ENCODE measurements around the gene CRELD1. TPM values are rescaled to one million over a fixed set of nuclear protein-coding genes. Genes with fewer than 3 reads are reported as not detected.
A peak's percentile ranks its signal among the peaks of the same experiment; 100 is the strongest.

CRELD1 gene
- total RNA-seq, 1 donor from 2014 or later = 26.5 TPM

DNA sequence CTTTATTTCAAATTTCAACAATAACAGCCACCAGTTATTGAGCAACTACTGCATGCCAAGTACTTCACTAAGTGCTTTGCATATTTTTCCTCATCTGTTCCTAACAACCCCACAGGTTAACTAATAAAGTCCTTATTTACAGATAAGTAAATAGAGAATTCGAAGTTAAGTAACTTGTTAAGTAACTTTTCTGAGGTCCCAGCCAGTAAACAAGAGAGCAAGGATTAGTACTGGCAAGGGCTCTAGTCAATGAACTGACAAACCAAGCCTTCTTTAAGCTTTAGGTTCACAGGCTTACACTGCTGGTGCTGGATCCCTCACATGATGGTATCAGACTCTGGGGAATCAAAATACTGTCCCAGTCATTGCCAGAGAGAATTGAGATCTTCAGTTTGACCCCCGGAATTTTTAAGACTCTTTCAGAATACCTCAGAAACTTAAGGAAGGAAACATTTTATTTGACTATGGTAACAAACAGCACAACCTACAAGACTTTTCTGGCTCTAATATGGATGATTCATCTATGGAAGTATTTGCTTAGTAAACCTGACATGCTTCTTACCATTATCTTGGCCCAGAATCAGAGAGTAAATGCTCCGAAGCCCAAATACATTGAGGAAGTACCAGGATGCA is 36.5 kb downstream of the CRELD1 start:
- Mint-ChIP-seq H3K4me3 (ENCODE audit: unreplicated experiment) (no peak overlapping the region), H3K27me3 (ENCODE audit: low read depth) (no peaks in the 10 kb centered on the region), H3K36me3 (ENCODE audit: low read depth) (peaks cover 35% of the 10 kb centered on the region), H3K4me1 (ENCODE audit: low read depth) (peaks cover 3% of the 10 kb centered on the region), H3K9me3 (ENCODE audit: low read depth) (no peaks in the 10 kb centered on the region), H3K27ac (ENCODE audit: unreplicated experiment) (no peak overlapping the region)
- DNase-seq (ENCODE audit: low spot score) = no peak
- TF ChIP-seq, protein P1, sequence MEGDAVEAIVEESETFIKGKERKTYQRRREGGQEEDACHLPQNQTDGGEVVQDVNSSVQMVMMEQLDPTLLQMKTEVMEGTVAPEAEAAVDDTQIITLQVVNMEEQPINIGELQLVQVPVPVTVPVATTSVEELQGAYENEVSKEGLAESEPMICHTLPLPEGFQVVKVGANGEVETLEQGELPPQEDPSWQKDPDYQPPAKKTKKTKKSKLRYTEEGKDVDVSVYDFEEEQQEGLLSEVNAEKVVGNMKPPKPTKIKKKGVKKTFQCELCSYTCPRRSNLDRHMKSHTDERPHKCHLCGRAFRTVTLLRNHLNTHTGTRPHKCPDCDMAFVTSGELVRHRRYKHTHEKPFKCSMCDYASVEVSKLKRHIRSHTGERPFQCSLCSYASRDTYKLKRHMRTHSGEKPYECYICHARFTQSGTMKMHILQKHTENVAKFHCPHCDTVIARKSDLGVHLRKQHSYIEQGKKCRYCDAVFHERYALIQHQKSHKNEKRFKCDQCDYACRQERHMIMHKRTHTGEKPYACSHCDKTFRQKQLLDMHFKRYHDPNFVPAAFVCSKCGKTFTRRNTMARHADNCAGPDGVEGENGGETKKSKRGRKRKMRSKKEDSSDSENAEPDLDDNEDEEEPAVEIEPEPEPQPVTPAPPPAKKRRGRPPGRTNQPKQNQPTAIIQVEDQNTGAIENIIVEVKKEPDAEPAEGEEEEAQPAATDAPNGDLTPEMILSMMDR (IDR thresholded peaks at IDR 0.05) = no peak

DNA sequence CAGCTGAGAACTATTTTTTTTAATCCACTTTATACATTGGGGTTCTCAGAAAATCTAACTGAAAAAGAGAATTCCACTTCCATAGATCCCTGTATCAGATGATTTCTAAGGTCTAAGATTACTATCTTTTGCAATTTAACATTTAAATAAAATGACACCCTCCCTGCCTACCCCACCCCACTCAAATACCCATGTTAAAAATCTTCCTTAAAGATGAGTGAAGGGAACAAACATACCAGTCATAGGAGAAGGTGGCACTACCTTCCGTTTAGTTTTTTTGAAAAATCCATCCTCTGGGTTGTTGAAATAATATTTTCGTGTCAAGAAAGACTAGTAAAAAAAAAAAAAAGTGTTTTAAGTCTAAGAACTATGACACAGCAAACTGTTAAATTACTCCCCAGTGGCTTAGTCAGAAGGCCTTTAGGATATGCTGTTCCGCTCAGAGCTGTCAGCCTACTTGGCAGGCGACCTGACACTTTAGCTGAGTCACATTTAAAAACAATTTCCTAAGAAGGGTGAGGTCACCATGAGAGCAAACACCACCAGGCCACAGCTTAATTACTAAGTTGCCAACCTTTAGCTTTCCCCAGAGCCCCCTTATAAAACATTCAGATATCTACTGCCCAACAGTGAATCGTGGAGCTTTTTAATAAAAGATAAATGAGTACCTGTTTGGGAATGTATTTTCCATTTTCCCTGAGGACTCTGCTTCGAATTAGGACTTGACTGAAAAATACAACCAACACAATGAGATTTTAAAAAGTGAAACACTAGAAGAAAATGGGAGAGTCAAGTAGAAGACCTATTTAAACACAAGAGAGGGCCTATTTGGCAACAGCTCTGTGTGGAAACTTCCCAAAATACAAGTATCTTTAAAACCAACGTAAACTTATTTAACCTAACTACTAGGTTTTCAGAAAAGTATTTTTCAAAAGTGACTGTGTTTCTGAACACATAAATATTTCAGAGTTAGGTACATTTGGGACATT is 43.4 kb downstream of the CRELD1 start:
- H3K9me3 Mint-ChIP-seq (ENCODE audit: low read depth) = no peaks in the 10 kb centered on the region
- peaks cover 11% of the 10 kb centered on the region for H3K36me3 Mint-ChIP-seq (ENCODE audit: low read depth)
- peaks cover 27% of the 10 kb centered on the region for H3K4me1 Mint-ChIP-seq (ENCODE audit: low read depth)
- TF ChIP-seq, protein P1 (IDR thresholded peaks at IDR 0.05) = no peak
- no peaks in the 10 kb centered on the region for H3K27me3 Mint-ChIP-seq (ENCODE audit: low read depth)
- H3K4me3 Mint-ChIP-seq (ENCODE audit: unreplicated experiment) = peak overlapping the region; percentile 14
- H3K27ac Mint-ChIP-seq (ENCODE audit: unreplicated experiment) = peak overlapping the region; percentile 87
- no peak for DNase-seq (ENCODE audit: low spot score)

DNA sequence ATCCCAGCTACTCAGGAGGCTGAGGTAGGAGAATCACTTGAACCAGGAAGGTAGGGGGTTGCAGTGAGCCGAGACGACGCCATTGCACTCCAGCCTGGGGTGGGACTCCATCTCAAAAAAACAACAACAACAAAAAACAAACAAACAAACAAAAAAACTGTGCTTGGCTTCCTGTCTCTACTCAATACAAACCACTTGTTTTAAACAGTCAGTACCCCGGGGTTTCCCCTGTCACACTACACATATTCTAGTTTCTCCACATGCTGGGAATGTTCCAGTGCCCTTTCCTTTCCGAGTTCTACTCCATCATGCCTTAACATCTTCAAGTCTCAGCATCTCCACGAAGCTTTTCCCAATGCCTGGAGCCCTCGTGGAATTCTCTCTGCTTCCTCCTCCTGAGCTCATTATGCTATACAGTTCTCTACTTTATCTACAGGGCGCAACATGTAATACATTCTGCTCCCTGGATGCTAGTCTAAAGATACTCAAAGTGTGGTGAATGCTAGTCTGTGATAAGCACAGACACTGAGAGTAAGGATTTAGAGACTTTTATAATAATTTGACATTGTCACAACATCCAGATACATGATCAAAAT is 45.2 kb downstream of the CRELD1 start:
- H3K36me3 Mint-ChIP-seq (ENCODE audit: low read depth) = peaks cover 8% of the 10 kb centered on the region
- no peak for DNase-seq (ENCODE audit: low spot score)
- no peak overlapping the region for H3K27ac Mint-ChIP-seq (ENCODE audit: unreplicated experiment)
- H3K4me1 Mint-ChIP-seq (ENCODE audit: low read depth) = peaks cover 27% of the 10 kb centered on the region
- H3K9me3 Mint-ChIP-seq (ENCODE audit: low read depth) = no peaks in the 10 kb centered on the region
- no peak overlapping the region for H3K4me3 Mint-ChIP-seq (ENCODE audit: unreplicated experiment)
- H3K27me3 Mint-ChIP-seq (ENCODE audit: low read depth) = no peaks in the 10 kb centered on the region
- TF ChIP-seq, protein P1 (IDR thresholded peaks at IDR 0.05) = no peak

DNA sequence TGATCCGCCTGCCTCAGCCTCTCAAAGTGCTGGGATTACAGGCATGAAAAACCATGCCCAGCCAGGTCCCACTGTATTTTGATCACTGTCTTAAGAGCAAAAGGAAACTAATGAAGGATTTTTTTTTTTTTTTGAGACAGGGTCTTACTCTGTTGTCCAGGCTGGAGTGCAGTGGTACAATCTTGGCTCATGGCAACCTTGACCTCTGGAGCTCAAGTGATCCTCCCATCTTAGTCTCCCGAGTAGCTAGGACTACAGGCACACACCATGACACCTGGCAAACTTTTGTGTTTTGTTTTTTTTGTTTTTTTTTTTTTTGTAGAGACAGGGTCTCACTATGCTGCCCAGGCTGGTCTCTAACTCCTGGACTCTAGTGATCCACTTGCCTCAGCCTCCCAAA is 46.6 kb downstream of the CRELD1 start:
- Mint-ChIP-seq H3K9me3 (ENCODE audit: low read depth) (no peaks in the 10 kb centered on the region), H3K4me1 (ENCODE audit: low read depth) (peaks cover 25% of the 10 kb centered on the region), H3K36me3 (ENCODE audit: low read depth) (peaks cover 4% of the 10 kb centered on the region), H3K4me3 (ENCODE audit: unreplicated experiment) (no peak overlapping the region), H3K27ac (ENCODE audit: unreplicated experiment) (no peak overlapping the region), H3K27me3 (ENCODE audit: low read depth) (no peaks in the 10 kb centered on the region)
- TF ChIP-seq, protein P1 (IDR thresholded peaks at IDR 0.05) = no peak
- DNase-seq (ENCODE audit: low spot score) = no peak

DNA sequence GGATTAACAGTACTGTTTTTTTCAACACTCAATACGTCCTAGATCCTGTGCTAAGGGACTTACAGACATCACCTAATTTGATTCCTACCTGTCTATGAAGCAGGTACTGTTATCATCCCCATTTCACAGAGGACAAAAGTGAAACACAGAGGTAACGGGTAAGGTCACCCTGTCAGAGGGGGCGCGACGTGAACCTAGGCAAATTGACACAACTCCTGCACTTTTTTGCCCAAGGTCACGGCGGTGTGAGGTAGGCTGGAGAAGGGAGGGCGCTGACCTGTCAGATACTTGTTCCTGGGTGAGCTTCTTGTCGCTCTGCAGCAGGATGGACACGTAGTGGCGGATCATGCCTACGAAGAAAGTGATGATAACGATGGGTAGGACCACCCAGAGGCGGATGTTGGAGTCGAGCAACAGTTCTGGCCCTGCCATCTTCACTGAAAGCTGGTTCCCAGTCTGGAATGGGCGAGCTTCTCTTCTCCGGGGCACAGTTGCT is 52.6 kb downstream of the CRELD1 start:
- H3K4me3 Mint-ChIP-seq (ENCODE audit: unreplicated experiment) = peak overlapping the region; percentile 94
- H3K4me1 Mint-ChIP-seq (ENCODE audit: low read depth) = peaks cover 21% of the 10 kb centered on the region
- peak overlapping the region; percentile 93 for H3K27ac Mint-ChIP-seq (ENCODE audit: unreplicated experiment)
- H3K36me3 Mint-ChIP-seq (ENCODE audit: low read depth) = no peaks in the 10 kb centered on the region
- no peaks in the 10 kb centered on the region for H3K27me3 Mint-ChIP-seq (ENCODE audit: low read depth)
- TF ChIP-seq, protein P1 (IDR thresholded peaks at IDR 0.05) = peak; percentile 12
- H3K9me3 Mint-ChIP-seq (ENCODE audit: low read depth) = no peaks in the 10 kb centered on the region
- DNase-seq (ENCODE audit: low spot score) = no peak
